ENCODE measurements around the gene DPF1.

- TF ChIP-seq CTCF (IDR thresholded peaks at IDR 0.05; ENCODE audit: insufficient read depth, low read depth, low read length) (no peak), EZH2 (IDR thresholded peaks at IDR 0.05; ENCODE audit: insufficient read depth, low read length) (no peak)
These were observed 29.8 kb upstream of the DPF1 start for GRCh38 chr19:38253788-38254187.

All from astrocyte (in vitro differentiated cells and primary cell).